HepG2 (cell line): ENCODE data around the gene DNASE1L2. TPM values are rescaled to one million over a fixed set of nuclear protein-coding genes. Genes with fewer than 3 reads are reported as not detected.

Source experiments
- ATAC-seq: fragments of 200-7000 bp; cut with Tn5 transposase; 3 replicates; pipeline ENCODE4 v1.9.1; 2020; ENCODE audit warnings: mild to moderate bottlenecking, moderate library complexity
- BruUV-seq: library from RNA; stranded (reverse); fragments of 400-500 nt; replicated peaks from 2 replicates; lab custom pipeline; 2021; lab: Mats Ljungman, UMichigan
- CTCF ChIA-PET: fragments of 300-600 bp; formaldehyde crosslinking; extraction: SDS; loops from one replicate; lab custom pipeline; 2021; ENCODE audit warnings: low total read pairs, inconsistent platforms, low intra/inter-chr PET ratio; lab: Yijun Ruan, JAX
- POLR2A ChIA-PET: fragments of 350-600 bp; sonication (Branson Sonifier 250); formaldehyde crosslinking; loops from one replicate; lab custom pipeline; 2020; ENCODE audit warnings: antibody characterized with exemption, inconsistent platforms; lab: Yijun Ruan, JAX
- DNase-seq: peaks from one replicate; pipeline ENCODE4 v3.0.0-alpha.2; 2015; ENCODE audit warnings: low spot score
- FAIRE-seq: peaks from 3 replicates; lab custom pipeline; 2011; peaks lifted over from hg19 to GRCh38; lab: Jason Lieb, UNC
- H2AFZ ChIP-seq: one replicate; pipeline ENCODE4 v1.6.1; 2011; ENCODE audit warnings: low read length, inconsistent platforms
- H3K27ac ChIP-seq: fragments of 300-600 bp; 3 replicates; pipeline ENCODE4 v1.8.0; 2011; ENCODE audit warnings: mixed run types, mild to moderate bottlenecking, mixed read lengths, low read length, inconsistent platforms; ENCODE audit not compliant: insufficient read depth; ENCODE audit errors: extremely low read length
- H3K27me3 ChIP-seq, 2 experiments: fragments of 200-600 bp in 1 of 2; 2 replicates in 1 of 2; 3 replicates in 1 of 2; pipeline versions ENCODE4 v1.6.0 to v1.8.0; 2011; ENCODE audit warnings: low read length in 2 of 2, mild to moderate bottlenecking in 2 of 2, moderate library complexity in 2 of 2, inconsistent platforms in 1 of 2; ENCODE audit not compliant: insufficient read depth in 2 of 2, control insufficient read depth in 1 of 2
- H3K36me3 ChIP-seq, 2 experiments: fragments of 200-600 bp in 1 of 2; replicated peaks in 1 of 2; 2 replicates in 1 of 2; 3 replicates in 1 of 2; pipeline versions ENCODE4 v1.5.1 to v1.8.0; 2011; ENCODE audit warnings: low read length in 2 of 2, inconsistent platforms in 1 of 2; ENCODE audit not compliant: insufficient read depth in 2 of 2, control insufficient read depth in 1 of 2
- H3K4me1 ChIP-seq: 2 replicates; pipeline ENCODE4 v1.5.1; 2012; ENCODE audit warnings: low read length, inconsistent platforms; ENCODE audit not compliant: insufficient read depth
- H3K4me2 ChIP-seq: 2 replicates; pipeline ENCODE4 v1.6.0; 2011; ENCODE audit warnings: low read depth, low read length, inconsistent platforms
- H3K4me3 ChIP-seq, 3 experiments: fragments of 200-600 bp in 1 of 3; sonication (generic), shearing (Covaris generic) in 1 of 3; replicated peaks in 1 of 3; 2 replicates each; pipeline ENCODE4 v1.5.1; 2011 to 2016; ENCODE audit warnings: low read length in 3 of 3, inconsistent platforms in 2 of 3, low read depth in 2 of 3, mild to moderate bottlenecking in 2 of 3, control low read depth in 1 of 3, mixed read lengths in 1 of 3; ENCODE audit not compliant: insufficient read depth in 1 of 3
- H3K79me2 ChIP-seq: one replicate; pipeline ENCODE4 v1.6.1; 2011; ENCODE audit warnings: low read length, inconsistent platforms; ENCODE audit not compliant: insufficient read depth
- H3K9ac ChIP-seq: 2 replicates; pipeline ENCODE4 v1.6.0; 2011; ENCODE audit warnings: mild to moderate bottlenecking, low read depth, low read length, inconsistent platforms; ENCODE audit not compliant: insufficient read depth
- H3K9me3 ChIP-seq: 2 replicates; pipeline ENCODE4 v1.5.1; 2012; ENCODE audit warnings: mild to moderate bottlenecking, low read length
- H4K20me1 ChIP-seq: 2 replicates; pipeline ENCODE4 v1.6.0; 2011; ENCODE audit warnings: inconsistent platforms, mild to moderate bottlenecking, low read length, moderate library complexity; ENCODE audit not compliant: insufficient read depth
- AHR ChIP-seq: IDR thresholded peaks from 2 replicates; pipeline ENCODE4 v1.6.1; 2018; ENCODE audit warnings: missing genetic modification reagents, missing compliant biosample characterization
- AKNA ChIP-seq: sonication (generic); formaldehyde crosslinking; IDR thresholded peaks from 2 replicates; pipeline ENCODE4 v1.4.0; 2020; ENCODE audit warnings: missing genetic modification reagents, borderline replicate concordance
- KDM6A ChIP-seq: IDR thresholded peaks from 2 replicates; pipeline ENCODE4 v1.6.1; 2016; ENCODE audit warnings: low read depth
- SRSF1 ChIP-seq: fragments of 200-400 bp; formaldehyde crosslinking; optimal IDR thresholded peaks from 2 replicates; pipeline ENCODE3; 2017; ENCODE audit warnings: mild to moderate bottlenecking, low read depth, low read length, moderate library complexity
- TCF7L2 ChIP-seq: IDR thresholded peaks from 2 replicates; pipeline ENCODE4 v1.6.1; 2011; ENCODE audit warnings: mild to moderate bottlenecking, low read depth, low read length, moderate library complexity
- THYN1 ChIP-seq: sonication (generic); formaldehyde crosslinking; IDR thresholded peaks from 2 replicates; pipeline ENCODE4 v1.8.1; 2023; ENCODE audit warnings: low read depth, mild to moderate bottlenecking, moderate library complexity, missing genetic modification reagents, borderline replicate concordance
- U2AF1 ChIP-seq: fragments of 200-400 bp; formaldehyde crosslinking; optimal IDR thresholded peaks from 2 replicates; pipeline ENCODE3; 2017; ENCODE audit warnings: mild to moderate bottlenecking, low read depth, low read length
- ZNF205 ChIP-seq: IDR thresholded peaks from 2 replicates; pipeline ENCODE4 v1.6.1; 2018; ENCODE audit warnings: missing biosample characterization, missing genetic modification reagents
- ZNF232 ChIP-seq: sonication (generic); formaldehyde crosslinking; IDR thresholded peaks from 2 replicates; pipeline ENCODE4 v1.4.0; 2020; ENCODE audit warnings: missing genetic modification reagents, borderline replicate concordance
- ZNF7 ChIP-seq: IDR thresholded peaks from 2 replicates; pipeline ENCODE4 v1.6.1; 2016; ENCODE audit warnings: missing biosample characterization, missing genetic modification reagents
- ZNF749 ChIP-seq: sonication (generic); formaldehyde crosslinking; IDR thresholded peaks from 2 replicates; pipeline ENCODE4 v1.8.0; 2022; ENCODE audit warnings: mild to moderate bottlenecking, missing genetic modification reagents, moderate library complexity, borderline replicate concordance
- ZZZ3 ChIP-seq: sonication (generic); formaldehyde crosslinking; IDR thresholded peaks from 2 replicates; pipeline ENCODE4 v1.4.0; 2020; ENCODE audit warnings: missing genetic modification reagents, mild to moderate bottlenecking, borderline replicate concordance
- WGBS: methylation state at CpG from one replicate; pipeline ENCODE4 v1.1.6; 2017; ENCODE audit warnings: low lambda C conversion rate; 5-methylcytosine and 5-hydroxymethylcytosine counted together
- in situ Hi-C: cut with HindIII; loops from 2 replicates; pipeline ENCODE4 v1.10.0; 2017; ENCODE audit warnings: low pct_unique_long_range_greater_than_20kb; ENCODE audit not compliant: extremely low pct_ligation_motif_present
- intact Hi-C: fragments of 100-400 bp; cut with micrococcal nuclease; formaldehyde crosslinking; loops from one replicate; pipeline ENCODE4 v1.10.0; 2022; ENCODE audit not compliant: unreplicated experiment
- polyA plus RNA-seq, 8 experiments: library from polyadenylated mRNA; depleted of rRNA in 3 of 8; stranded (reverse) in 7 of 8; unstranded in 1 of 8; fragments of >200 nt; fragmentation: Illumina TruSeq in 4 of 8; extraction: Trizol in 4 of 8; gene quantifications; 2 replicates each; pipeline versions ENCODE4 v1.2.1 to v1.2.3, GENCODE V29; 2011 to 2016; ENCODE audit warnings: low read depth in 4 of 8, missing spikeins in 1 of 8, mixed read lengths in 1 of 8; ENCODE audit not compliant: insufficient read depth in 1 of 8
- total RNA-seq, 5 experiments: library from RNA; depleted of rRNA; stranded (reverse); fragments of >200 nt; fragmentation: Illumina TruSeq; extraction: Trizol; gene quantifications; 2 replicates each; pipeline ENCODE4 v1.2.3, GENCODE V29; 2016; ENCODE audit warnings: low read depth in 1 of 5

The DNASE1L2 gene
- total and polyA plus RNA-seq, 2 of the 13 experiments (the other 11 are each of a cell fraction or from before 2014, with no cell fraction given): 0.44 to 0.50 TPM

GRCh38 chr16:2278272-2278608 lies 42.0 kb downstream of the DNASE1L2 start (continued):
- TF ChIP-seq SRSF1: no peak
- no peak for TF ChIP-seq ZNF749 (CRISPR knock-in tag)

- no TSS peak for BruUV-seq
- peaks cover 31 to 78% of the 10 kb centered on the region in 2 experiments for H3K27me3 ChIP-seq
- intact Hi-C loops: no loop called here
- H3K79me2 ChIP-seq: no peaks in the 10 kb centered on the region
- ATAC-seq (no peak), FAIRE-seq (no peak), DNase-seq (no peak)
- H3K4me3 ChIP-seq: no peak overlapping the region
- H3K9me3 ChIP-seq: no peaks in the 10 kb centered on the region
- H3K4me1 ChIP-seq: peaks cover 27% of the 10 kb centered on the region; the same call in 1 of the 2 replicates
- CTCF ChIA-PET: no interaction called here
- no peak for TF ChIP-seq ZNF7 (CRISPR knock-in tag)
- no peak for TF ChIP-seq THYN1
- in situ Hi-C loops: no loop called here
- H4K20me1 ChIP-seq: no peaks in the 10 kb centered on the region
- H2AFZ ChIP-seq: no peak overlapping the region
- POLR2A ChIA-PET: interaction anchor here (1.5 kb wide), 1 partner anchor 27 kb away, joined by 4 read pairs; the partner anchor contains the start of gene ECI1
- H3K36me3 ChIP-seq: no peaks in the 10 kb centered on the region
- H3K27ac ChIP-seq: no peak overlapping the region
- no peak overlapping the region for H3K9ac ChIP-seq
- WGBS: 52% methylated on average over 9 of the region's 26 CpGs
- no peak overlapping the region for H3K4me2 ChIP-seq
Measured at GRCh38 chr16:2278956-2279800, 42.9 kb downstream of the DNASE1L2 start.

- Histone ChIP-seq H3K36me3 (no peaks in the 10 kb centered on the region), H3K4me3 (no peak overlapping the region), H3K79me2 (no peaks in the 10 kb centered on the region), H3K27ac (no peak overlapping the region), H3K27me3 (peaks cover 37 to 88% of the 10 kb centered on the region in 2 experiments), H3K4me1 (peaks cover 27% of the 10 kb centered on the region; the same call in 1 of the 2 replicates), H3K9ac (no peak overlapping the region), H3K4me2 (no peak overlapping the region), H3K9me3 (no peaks in the 10 kb centered on the region), H2AFZ (no peak overlapping the region), H4K20me1 (no peaks in the 10 kb centered on the region)
- intact Hi-C loops: no loop called here
- DNase-seq (no peak), FAIRE-seq (no peak), ATAC-seq (no peak)
- TF ChIP-seq TCF7L2 (no peak), ZZZ3 (no peak), KDM6A (CRISPR knock-in tag) (no peak), ZNF232 (CRISPR knock-in tag) (no peak), AKNA (CRISPR knock-in tag) (no peak), ZNF205 (CRISPR knock-in tag) (no peak), AHR (CRISPR knock-in tag) (no peak), U2AF1 (no peak)
- no CpG with 5 or more reads among the region's 8 CpGs for WGBS
- CTCF ChIA-PET: no interaction called here
- no TSS peak for BruUV-seq
- in situ Hi-C loops: no loop called here
- POLR2A ChIA-PET: no interaction called here
Measured at GRCh38 chr16:2280461-2280860, 44.2 kb downstream of the DNASE1L2 start.
